Cerebellar cortex (tissue), 1 donor: ENCODE measurements around the gene RAD51.
A peak's percentile ranks its signal among the peaks of the same experiment; 100 is the strongest.

Experiments
- DNase-seq: peaks from one replicate; pipeline ENCODE4 v3.0.0-alpha.2; 2015; ENCODE audit warnings: low spot score

The RAD51 gene

GRCh38 chr15:40722354-40722753, 27.4 kb downstream of the RAD51 start:
- no peak for DNase-seq

GRCh38 chr15:40722934-40723333, 28.0 kb downstream of the RAD51 start:
- no peak for DNase-seq

DNA sequence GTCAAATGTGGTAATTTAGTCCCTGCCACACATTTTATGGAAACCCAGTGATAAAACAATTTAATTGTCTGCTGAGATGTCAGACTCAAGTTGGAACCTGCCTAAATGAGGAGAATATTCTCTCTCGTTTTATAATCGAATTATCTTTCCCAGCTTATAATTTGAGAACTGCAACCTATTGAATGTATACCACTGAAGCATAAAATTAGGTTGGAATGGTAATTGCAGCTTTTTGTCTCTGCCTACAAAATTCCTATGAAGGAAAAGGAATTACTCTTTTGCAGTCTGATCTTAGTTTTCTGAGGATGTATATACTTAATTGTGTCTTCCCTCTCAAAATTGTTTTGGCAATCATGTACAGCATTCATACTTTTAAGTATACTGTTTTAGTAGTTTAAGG, 28.9 kb downstream of the RAD51 start:
- no peak for DNase-seq

DNA sequence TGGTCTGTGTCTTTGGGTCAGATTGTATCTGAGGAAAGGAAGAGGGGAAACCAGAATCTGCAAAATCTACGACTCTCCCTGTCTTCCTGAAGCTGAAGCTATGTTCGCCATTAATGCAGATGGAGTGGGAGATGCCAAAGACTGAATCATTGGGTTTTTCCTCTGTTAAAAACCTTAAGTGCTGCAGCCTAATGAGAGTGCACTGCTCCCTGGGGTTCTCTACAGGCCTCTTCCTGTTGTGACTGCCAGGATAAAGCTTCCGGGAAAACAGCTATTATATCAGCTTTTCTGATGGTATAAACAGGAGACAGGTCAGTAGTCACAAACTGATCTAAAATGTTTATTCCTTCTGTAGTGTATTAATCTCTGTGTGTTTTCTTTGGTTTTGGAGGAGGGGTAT, 36.1 kb downstream of the RAD51 start:
- DNase-seq: no peak

DNA sequence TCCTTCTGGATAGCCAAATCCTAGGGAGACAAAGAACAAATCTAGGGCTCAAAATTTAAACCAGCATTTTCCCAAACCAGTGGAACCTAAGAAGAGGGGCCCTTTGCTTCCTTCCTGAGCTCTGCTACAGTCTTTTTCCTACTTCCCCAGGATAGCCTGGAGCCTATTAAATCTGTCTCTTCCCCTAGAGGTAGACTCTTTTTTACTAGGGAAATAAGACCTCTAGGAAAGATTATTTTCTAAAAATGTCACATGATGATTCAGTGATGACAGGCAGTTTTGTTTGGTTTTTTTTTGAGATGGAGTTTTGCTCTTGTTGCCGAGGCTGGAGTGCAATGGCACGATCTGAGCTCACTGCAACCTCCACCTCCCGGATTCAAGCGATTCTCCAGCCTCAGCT, 41.6 kb downstream of the RAD51 start:
- DNase-seq: no peak

DNA sequence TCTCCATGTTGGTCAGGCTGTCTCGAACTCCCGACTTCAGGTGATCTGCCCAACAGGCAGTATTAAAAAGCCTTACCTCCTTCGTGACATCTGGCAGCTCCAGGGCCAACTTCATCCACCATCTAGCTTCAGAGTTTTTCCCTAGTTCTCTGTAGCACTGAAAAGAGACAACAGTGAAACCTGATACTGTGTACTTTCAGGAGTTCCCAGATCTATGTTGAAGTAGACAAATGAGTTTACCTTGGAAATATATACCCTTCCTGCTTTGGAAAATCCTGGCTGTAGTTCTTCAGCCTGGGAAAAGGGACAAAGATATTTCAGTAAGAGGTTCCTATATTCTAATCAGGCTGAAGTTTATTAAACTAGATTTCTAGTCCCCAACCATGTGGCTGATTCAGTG, 42.1 kb downstream of the RAD51 start:
- no peak for DNase-seq

DNA sequence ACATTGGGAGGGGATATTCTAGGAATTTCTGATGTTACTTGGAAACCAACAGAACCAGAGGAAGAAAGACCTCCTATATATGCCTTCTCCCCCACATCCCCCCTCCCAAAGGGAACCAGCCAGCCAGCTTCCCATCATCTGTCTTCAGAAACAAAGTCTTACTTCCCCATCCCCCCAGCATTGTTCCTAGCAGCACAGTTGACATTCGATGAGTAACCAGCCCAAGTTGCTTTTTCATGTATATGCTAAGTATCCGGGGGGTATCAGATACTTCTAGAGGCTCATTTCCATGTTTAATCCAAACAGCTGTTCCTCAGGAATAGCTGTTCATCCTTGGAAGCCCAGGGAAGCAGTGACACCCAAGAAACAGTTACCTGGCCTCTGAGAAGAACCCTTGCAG, 44.1 kb downstream of the RAD51 start:
- DNase-seq: no peak

DNA sequence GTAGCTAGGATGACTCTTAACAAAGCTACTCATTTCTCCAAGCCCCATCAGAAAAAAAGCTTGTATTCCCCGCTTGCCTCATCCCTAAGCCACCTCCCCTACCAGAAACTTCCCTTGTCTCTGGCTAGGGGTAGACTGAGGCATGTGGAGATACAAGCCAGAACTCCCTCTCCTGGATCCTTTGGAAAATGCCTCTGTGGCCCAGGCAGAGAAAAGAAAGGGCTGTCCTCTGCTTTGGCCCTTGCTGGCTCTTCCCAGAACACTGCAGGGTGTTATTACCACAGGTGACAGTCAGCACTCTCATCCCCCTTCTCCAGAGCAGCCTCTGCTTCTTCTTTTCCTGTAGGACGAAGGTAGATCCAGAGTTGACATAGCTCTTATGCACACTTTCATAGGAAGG, 44.9 kb downstream of the RAD51 start:
- DNase-seq: no peak

- DNase-seq: no peak
These were observed 48.5 kb downstream of the RAD51 start for GRCh38 chr15:40743485-40743901.

DNA sequence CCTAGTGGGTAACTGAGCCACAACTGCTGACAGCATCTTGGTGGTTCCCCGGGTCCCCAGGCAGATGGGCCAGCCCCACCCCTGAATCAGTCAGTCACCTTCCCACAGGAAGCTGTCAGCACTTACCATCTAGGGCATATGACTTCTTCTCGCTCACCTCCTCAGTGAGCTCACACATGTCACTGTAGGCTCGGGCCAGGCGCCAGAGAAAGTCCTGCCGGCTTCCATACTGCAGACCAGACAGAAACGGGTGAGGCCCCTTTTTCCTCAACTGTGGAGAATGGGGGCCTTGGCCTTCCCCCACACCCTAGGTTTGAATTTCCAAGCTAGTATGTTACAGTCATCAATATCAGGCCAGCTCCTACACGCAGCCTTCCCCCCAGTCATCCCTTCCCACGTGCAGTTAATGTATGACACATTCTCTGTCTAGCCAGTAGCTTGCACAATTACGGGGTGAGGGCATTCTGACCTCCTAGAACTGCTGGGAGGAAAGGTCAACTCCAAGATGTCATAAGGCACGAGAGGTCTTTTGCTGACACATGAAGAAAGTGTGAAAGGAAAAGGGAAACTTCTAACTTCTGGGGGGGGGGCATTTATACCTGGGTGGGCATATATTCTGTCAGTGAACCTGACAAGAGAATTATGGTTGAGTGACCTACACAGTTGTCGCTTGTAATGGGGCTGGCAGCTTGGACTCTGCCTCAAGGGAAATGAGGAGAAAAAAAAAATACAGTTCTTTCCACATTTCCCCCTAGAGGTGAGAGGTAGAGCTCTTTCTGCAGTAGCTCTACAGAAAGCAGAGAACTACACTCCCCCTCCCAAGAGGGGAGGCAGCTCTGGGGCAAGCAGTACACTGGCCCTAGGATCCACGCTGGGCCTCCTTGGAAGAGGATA, 49.2 kb downstream of the RAD51 start:
- DNase-seq: no peak

- DNase-seq: no peak
These were observed 49.8 kb downstream of the RAD51 start for GRCh38 chr15:40744815-40745152.

- no peak for DNase-seq
These were observed 52.0 kb downstream of the RAD51 start for GRCh38 chr15:40746916-40747418.

- peak; percentile 86 for DNase-seq
These were observed 53.0 kb downstream of the RAD51 start for GRCh38 chr15:40747685-40748631.

DNA sequence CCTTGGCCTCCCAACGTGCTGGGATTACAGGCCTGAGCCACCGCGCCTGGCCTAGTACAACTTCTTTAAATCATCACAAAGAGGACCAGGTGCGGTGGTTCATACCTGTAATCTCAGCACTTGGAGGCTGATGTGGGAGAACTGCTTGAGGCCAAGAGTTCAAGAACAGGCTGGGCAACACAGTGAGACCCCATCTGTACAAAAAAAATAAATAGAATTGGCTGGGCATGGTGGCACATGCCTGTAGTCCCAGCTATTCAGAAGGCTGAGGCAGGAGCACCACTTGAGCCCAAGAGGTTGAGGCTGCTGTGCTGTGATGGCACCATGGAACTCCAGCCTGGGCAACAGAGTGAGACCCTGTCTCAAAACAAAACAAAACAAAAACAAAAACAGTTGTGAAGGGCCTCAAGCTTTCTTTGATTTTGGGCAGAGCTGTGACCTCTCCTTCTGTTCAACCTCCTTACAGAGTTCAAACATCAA, 54.2 kb downstream of the RAD51 start:
- DNase-seq: no peak

GRCh38 chr15:40750885-40751284, 55.9 kb downstream of the RAD51 start:
- DNase-seq: no peak

GRCh38 chr15:40751745-40752144, 56.8 kb downstream of the RAD51 start:
- DNase-seq: no peak

DNA sequence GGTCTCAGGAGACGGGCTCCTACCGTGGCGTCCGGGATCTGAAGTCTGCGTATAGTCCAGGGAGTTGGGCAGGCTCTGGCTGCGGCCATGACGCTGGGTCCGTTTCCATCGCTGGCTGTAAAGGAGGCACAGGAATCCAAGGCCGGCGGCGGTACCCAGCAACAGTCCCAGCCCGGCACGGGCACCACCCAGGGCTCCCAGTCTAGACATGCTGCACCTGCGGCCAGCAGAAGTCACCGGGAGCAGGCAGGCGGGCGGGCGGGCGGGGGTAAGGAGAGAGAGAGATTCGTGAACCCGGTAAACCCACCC, 59.6 kb downstream of the RAD51 start:
- no peak for DNase-seq

DNA sequence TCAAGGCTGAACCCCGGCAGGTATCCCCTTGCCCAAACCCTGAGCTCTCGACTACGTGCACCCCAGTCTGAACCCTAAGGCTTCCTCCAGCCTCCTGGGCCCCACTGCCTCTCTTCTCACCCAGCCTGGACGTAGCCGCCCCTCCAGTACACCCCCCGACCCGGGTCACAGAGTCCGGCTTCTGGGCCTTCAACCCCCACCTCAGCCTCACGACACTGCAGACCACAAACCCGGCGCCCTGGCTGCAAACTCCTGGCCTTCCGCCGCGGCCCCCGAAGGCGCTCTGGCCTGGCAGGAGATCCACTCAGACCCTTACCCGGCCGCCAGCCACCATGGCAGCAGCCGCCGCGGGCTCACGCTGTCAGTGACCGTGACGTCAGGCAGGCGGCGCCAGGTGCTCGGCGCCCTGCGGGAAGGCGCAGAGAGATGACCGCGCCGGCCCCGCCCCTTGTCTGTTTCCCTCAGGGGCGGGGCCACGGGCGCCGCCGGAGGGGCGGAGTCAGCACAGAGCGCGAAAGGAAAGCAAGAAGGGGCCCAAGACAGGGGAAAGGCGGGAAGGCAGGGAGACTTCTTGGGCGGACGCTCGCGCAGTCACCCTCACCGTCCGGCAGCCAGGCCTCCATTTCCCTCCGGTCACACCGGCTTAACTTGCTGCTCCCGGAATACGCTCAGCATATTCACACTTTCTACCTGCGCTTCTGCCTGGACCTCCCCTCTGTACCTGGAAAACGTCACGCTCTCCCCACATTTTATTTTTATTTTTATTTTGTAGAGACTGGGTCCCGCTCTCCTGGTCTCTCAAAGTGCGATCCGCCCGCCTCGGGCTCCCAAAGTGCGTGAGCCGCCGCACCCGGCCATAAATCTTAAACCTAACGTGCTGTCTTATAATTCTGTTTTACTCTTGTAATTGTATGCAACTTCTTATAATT, 60.2 kb downstream of the RAD51 start, which contains the start of gene RMDN3:
Gene RMDN3 (minus strand): TSS at position 372 of the 929 bp plus-strand sequence. CDS start 471 bp downstream, outside the sequence.
- peak; percentile 93 for DNase-seq

DNA sequence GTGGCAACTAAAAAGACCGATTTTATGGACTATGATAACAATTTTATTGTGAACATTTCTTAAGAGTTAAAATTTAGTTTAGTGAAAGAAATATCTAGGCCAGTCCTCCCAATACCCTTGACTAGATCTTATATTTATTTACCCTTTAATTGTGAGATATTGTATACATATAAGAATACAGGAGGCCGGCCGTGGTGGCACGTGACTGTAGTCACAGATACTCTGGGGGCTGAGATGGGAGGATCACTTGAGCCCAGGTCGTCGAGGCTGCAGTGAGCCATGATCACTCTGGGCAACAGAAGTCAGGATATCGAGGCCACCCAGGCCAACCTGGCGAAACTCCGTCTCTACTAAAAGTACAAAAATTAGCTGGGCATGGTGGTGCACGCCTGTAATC, 60.8 kb downstream of the RAD51 start:
- no peak for DNase-seq

DNA sequence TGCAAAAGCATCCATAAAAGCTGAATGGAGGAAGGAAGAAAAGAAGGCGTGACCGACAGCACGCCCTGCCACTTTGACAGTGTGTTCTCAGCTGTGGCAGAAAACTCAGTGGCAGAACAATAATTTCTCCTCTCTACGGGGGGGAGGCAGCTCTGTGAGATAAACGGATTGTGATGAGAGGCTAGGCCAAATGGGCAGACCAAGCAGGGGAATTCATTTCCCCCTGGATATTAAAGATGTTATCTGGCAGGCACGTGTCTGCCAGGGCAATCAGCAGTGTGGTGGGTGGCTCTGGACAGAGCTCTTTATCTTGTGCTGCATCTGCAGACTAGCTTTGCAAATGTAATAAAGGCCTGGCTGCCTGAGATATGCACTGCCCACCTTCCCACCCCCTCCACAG, 62.0 kb downstream of the RAD51 start:
- peak; percentile 88 for DNase-seq

DNA sequence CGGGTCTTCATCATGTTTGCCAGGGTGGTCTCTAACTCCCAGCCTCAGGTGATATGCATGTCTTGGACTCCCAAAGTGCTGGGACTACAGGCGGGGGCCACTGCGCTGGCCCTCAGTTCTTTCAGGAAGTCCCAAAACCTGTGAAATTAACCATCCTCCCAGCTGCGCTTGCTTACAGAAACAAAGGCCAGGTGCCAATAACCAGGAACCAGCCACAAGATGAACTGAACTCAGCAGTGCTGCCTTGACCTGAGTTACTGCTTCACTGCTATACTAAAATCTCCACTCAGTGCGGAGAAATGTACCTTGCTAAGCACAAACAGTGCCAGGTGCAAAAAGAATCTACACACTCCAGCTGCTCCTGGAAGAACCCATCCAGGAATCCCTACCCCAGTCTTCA, 65.0 kb downstream of the RAD51 start:
- no peak for DNase-seq
